A549 (cell line): ENCODE results near the gene AKT1S1. TPM values are rescaled to one million over a fixed set of nuclear protein-coding genes. Genes with fewer than 3 reads are reported as not detected.

ENCODE experiments used
- ATAC-seq, 2 experiments: fragments of 200-7000 bp in 1 of 2; fragments of >200 bp in 1 of 2; cut with Nextera tagmentation in 1 of 2; cut with Tn5 transposase in 1 of 2; 3 replicates each; pipeline versions ENCODE4 v1.8.0 to v1.9.1; 2018 to 2020; ENCODE audit warnings: mild to moderate bottlenecking in 1 of 2, moderate library complexity in 1 of 2
- CTCF ChIA-PET: fragments of 300-600 bp; sonication (Branson Sonifier 250); formaldehyde crosslinking; extraction: SDS; loops from one replicate; lab custom pipeline; 2021; ENCODE audit warnings: antibody characterized with exemption, inconsistent platforms; lab: Yijun Ruan, JAX
- POLR2A ChIA-PET: fragments of 350-600 bp; formaldehyde crosslinking; extraction: SDS; loops from one replicate; lab custom pipeline; 2021; ENCODE audit warnings: antibody characterized with exemption, inconsistent platforms; lab: Yijun Ruan, JAX
- DNase-seq, 2 experiments: peaks; one replicate each; pipeline versions ENCODE4 v3.0.0 to v3.0.0-alpha.2; 2011 to 2016; ENCODE audit warnings: low read depth in 1 of 2, low spot score in 1 of 2
- FAIRE-seq: peaks from 2 replicates; lab custom pipeline; 2011; peaks lifted over from hg19 to GRCh38; lab: Jason Lieb, UNC
- H3K27ac ChIP-seq, 2 experiments: fragments of >200 bp; sonication (Bioruptor Twin); formaldehyde crosslinking; 3 replicates each; pipeline ENCODE4 v1.5.1; 2016 to 2017
- H3K4me1 ChIP-seq: fragments of >200 bp; sonication (Bioruptor Twin); formaldehyde crosslinking; 3 replicates; pipeline ENCODE4 v1.6.1; 2016
- H3K4me2 ChIP-seq: fragments of >200 bp; sonication (Bioruptor Twin); formaldehyde crosslinking; 3 replicates; pipeline ENCODE4 v1.6.1; 2016
- H3K4me3 ChIP-seq: fragments of >200 bp; sonication (Bioruptor Twin); formaldehyde crosslinking; 3 replicates; pipeline ENCODE4 v1.5.1; 2016
- H3K9me3 ChIP-seq: fragments of >200 bp; sonication (Bioruptor Twin); formaldehyde crosslinking; 3 replicates; pipeline ENCODE4 v1.6.1; 2016
- BCL3 ChIP-seq: fragments of >200 bp; sonication (Bioruptor Twin); formaldehyde crosslinking; IDR thresholded peaks from 3 replicates; pipeline ENCODE4 v1.6.1; 2016
- BHLHE40 ChIP-seq: IDR thresholded peaks from 2 replicates; pipeline ENCODE4 v1.6.1; 2012; ENCODE audit warnings: low read depth, low read length, inconsistent platforms
- CBX8 ChIP-seq: fragments of 200-600 bp; sonication (generic); IDR thresholded peaks from 2 replicates; pipeline ENCODE4 v1.6.1; 2016
- CEBPB ChIP-seq, 2 experiments: fragments of >200 bp in 1 of 2; sonication (Bioruptor Twin) in 1 of 2; formaldehyde crosslinking in 1 of 2; IDR thresholded peaks; 2 replicates each; pipeline ENCODE4 v1.6.1; 2012 to 2016
- CTCF ChIP-seq: fragments of >200 bp; sonication (Bioruptor Twin); formaldehyde crosslinking; IDR thresholded peaks from 3 replicates; pipeline ENCODE4 v1.5.1; 2016
- E2F6 ChIP-seq: IDR thresholded peaks from 2 replicates; pipeline ENCODE4 v1.6.1; 2012; ENCODE audit warnings: low read depth, borderline replicate concordance
- ESRRA ChIP-seq: fragments of 150-350 bp; IDR thresholded peaks from 2 replicates; pipeline ENCODE4 v1.6.1; 2014; ENCODE audit warnings: mild to moderate bottlenecking, low read length, borderline replicate concordance
- FOXS1 ChIP-seq: fragments of 250-450 bp; sonication (Bioruptor Pico); IDR thresholded peaks from 2 replicates; pipeline ENCODE4 v1.5.0; 2020; ENCODE audit warnings: mild to moderate bottlenecking, moderate library complexity
- GATA3 ChIP-seq: IDR thresholded peaks from 2 replicates; pipeline ENCODE4 v1.6.1; 2012; ENCODE audit warnings: borderline replicate concordance
- KDM5A ChIP-seq: fragments of 200-600 bp; sonication (generic); IDR thresholded peaks from 2 replicates; pipeline ENCODE4 v1.6.1; 2016; ENCODE audit warnings: antibody characterized with exemption, mild to moderate bottlenecking
- MAX ChIP-seq: IDR thresholded peaks from 2 replicates; pipeline ENCODE4 v1.6.1; 2012
- MAZ ChIP-seq: fragments of 150-350 bp; IDR thresholded peaks from 2 replicates; pipeline ENCODE4 v1.6.1; 2014; ENCODE audit warnings: antibody characterized with exemption, low read depth, low read length, borderline replicate concordance
- MYC ChIP-seq: IDR thresholded peaks from 2 replicates; pipeline ENCODE4 v1.6.1; 2012; ENCODE audit warnings: mild to moderate bottlenecking, inconsistent platforms, low read length, improper control_type of control experiment, borderline replicate concordance
- NPAS2 ChIP-seq: fragments of 250-450 bp; sonication (Bioruptor Pico); IDR thresholded peaks from 2 replicates; pipeline ENCODE4 v1.8.0; 2022; ENCODE audit warnings: mild to moderate bottlenecking, moderate library complexity, borderline replicate concordance
- PBX3 ChIP-seq: IDR thresholded peaks from 2 replicates; pipeline ENCODE4 v1.6.1; 2012
- POLR2A ChIP-seq: IDR thresholded peaks from 2 replicates; pipeline ENCODE4 v1.6.1; 2012; ENCODE audit warnings: mild to moderate bottlenecking, low read length
- POLR2AphosphoS2 ChIP-seq: conservative IDR thresholded peaks from 2 replicates; pipeline ENCODE4 v1.6.1; 2012; ENCODE audit warnings: low read length, improper control_type of control experiment, inconsistent platforms
- RARB ChIP-seq: fragments of 250-450 bp; sonication (Bioruptor Pico); IDR thresholded peaks from 2 replicates; pipeline ENCODE4 v1.8.0; 2021; ENCODE audit warnings: mild to moderate bottlenecking, moderate library complexity
- RFX5 ChIP-seq: fragments of 450-650 bp; IDR thresholded peaks from 2 replicates; pipeline ENCODE4 v1.7.1; 2014; ENCODE audit warnings: antibody characterized with exemption, mild to moderate bottlenecking, moderate library complexity
- ZNF302 ChIP-seq: fragments of 250-450 bp; sonication (Bioruptor Pico); IDR thresholded peaks from 2 replicates; pipeline ENCODE4 v1.9.0; 2021; ENCODE audit warnings: inconsistent platforms, mild to moderate bottlenecking, moderate library complexity
- ZSCAN20 ChIP-seq: fragments of 250-450 bp; sonication (Bioruptor Pico); IDR thresholded peaks from 2 replicates; pipeline ENCODE4 v1.8.0; 2022; ENCODE audit warnings: mild to moderate bottlenecking, moderate library complexity
- WGBS: methylation state at CpG from one replicate; pipeline ENCODE4 v1.1.6; 2017; ENCODE audit errors: missing lambda C conversion rate; 5-methylcytosine and 5-hydroxymethylcytosine counted together
- polyA plus RNA-seq, 4 experiments: library from polyadenylated mRNA; depleted of rRNA in 3 of 4; stranded (reverse); fragments of >200 nt; fragmentation: RNase III in 1 of 4; extraction: RNeasy Plus Mini Kit Qiagen cat#74134 plus additional on column Dnase treatment in 1 of 4; gene quantifications; 2 replicates in 3 of 4; 3 replicates in 1 of 4; pipeline ENCODE4 v1.2.3, GENCODE V29; 2011 to 2017

The AKT1S1 gene
- polyA plus RNA-seq, 2 of the 4 experiments (the other 2 are of a cell fraction) = 39.2 to 75.9 TPM

- no peaks in the 10 kb centered on the region for H3K9me3 ChIP-seq
- no peak for TF ChIP-seq PBX3
- no peak for TF ChIP-seq NPAS2 (CRISPR knock-in tag)
- TF ChIP-seq BCL3 = no peak
- TF ChIP-seq, all 56 proteins: peak for 0
- Histone ChIP-seq H3K4me3 (no peak overlapping the region), H3K4me2 (no peak overlapping the region), H3K4me1 (peaks cover 20% of the 10 kb centered on the region), H3K27ac (peak overlapping the region; percentile 54 to 75; a peak in 5 of 6 replicates)
- WGBS = 93% methylated on average over 29 of the region's 31 CpGs
- POLR2A ChIA-PET = no interaction called here
- DNase-seq (no peak), FAIRE-seq (no peak), ATAC-seq (no peak)
- CTCF ChIA-PET = interaction anchor here (1.6 kb wide), 1 partner anchor 14 kb away, joined by 5 read pairs; no protein-coding TSS in a partner anchor
These were observed 46.2 kb upstream of the AKT1S1 start for GRCh38 chr19:49923055-49924003.

GRCh38 chr19:49921871-49922795, 45.0 kb upstream of the AKT1S1 start:
- DNase-seq (no peak), FAIRE-seq (no peak), ATAC-seq (peak in 1 of 2 experiments; percentile 25; a peak in 3 of 6 replicates)
- Histone ChIP-seq H3K4me2 (no peak overlapping the region), H3K27ac (peak overlapping the region in 1 of 2 experiments; percentile 31; a peak in 1 of 6 replicates), H3K9me3 (no peaks in the 10 kb centered on the region), H3K4me3 (no peak overlapping the region), H3K4me1 (peaks cover 10% of the 10 kb centered on the region; the same call in 2 of the 3 replicates)
- POLR2A ChIA-PET = interaction anchor here (1.4 kb wide), 1 partner anchor 8 kb away, joined by 3 read pairs; the partner anchor contains the start of gene NUP62
- no peak for TF ChIP-seq GATA3
- no peak for TF ChIP-seq MAX
- TF ChIP-seq POLR2A = no peak
- no peak for TF ChIP-seq E2F6
- no peak for TF ChIP-seq BHLHE40
- no peak for TF ChIP-seq ZNF302 (CRISPR knock-in tag)
- no peak for TF ChIP-seq FOXS1
- TF ChIP-seq CEBPB (IDR thresholded peaks at IDR 0.05) = no peak
- TF ChIP-seq CBX8 = no peak
- no peak for TF ChIP-seq ZSCAN20 (CRISPR knock-in tag)
- TF ChIP-seq MAZ = no peak
- no peak for TF ChIP-seq KDM5A
- TF ChIP-seq RARB = no peak
- no peak for TF ChIP-seq MYC
- no peak for TF ChIP-seq CTCF
- TF ChIP-seq POLR2AphosphoS2 = no peak
- TF ChIP-seq RFX5 = no peak
- TF ChIP-seq ESRRA = no peak
- CTCF ChIA-PET = interaction anchor here (1.6 kb wide), 1 partner anchor 15 kb away, joined by 5 read pairs; no protein-coding TSS in a partner anchor
- 84% methylated on average over 22 of the region's 22 CpGs for WGBS
